GM12864 (cell line): ENCODE measurements around the gene ACAA2.

Source experiments
- DNase-seq: peaks from one replicate; pipeline ENCODE4 v3.0.0-alpha.2; 2011; ENCODE audit warnings: low read depth
- H3K4me3 ChIP-seq: 2 replicates; pipeline ENCODE4 v1.5.1; 2011; ENCODE audit warnings: mild to moderate bottlenecking, low read depth, low read length, control low read depth
- TF ChIP-seq, protein P1 (sequence below): IDR thresholded peaks from 2 replicates; pipeline ENCODE4 v1.5.1; 2011; ENCODE audit warnings: low read depth, mild to moderate bottlenecking, moderate library complexity, low read length, control low read depth, inconsistent platforms; ENCODE audit errors: missing control alignments

The ACAA2 gene

GRCh38 chr18:49766646-49767045 lies 46.7 kb downstream of the ACAA2 start:
- TF ChIP-seq, protein P1, sequence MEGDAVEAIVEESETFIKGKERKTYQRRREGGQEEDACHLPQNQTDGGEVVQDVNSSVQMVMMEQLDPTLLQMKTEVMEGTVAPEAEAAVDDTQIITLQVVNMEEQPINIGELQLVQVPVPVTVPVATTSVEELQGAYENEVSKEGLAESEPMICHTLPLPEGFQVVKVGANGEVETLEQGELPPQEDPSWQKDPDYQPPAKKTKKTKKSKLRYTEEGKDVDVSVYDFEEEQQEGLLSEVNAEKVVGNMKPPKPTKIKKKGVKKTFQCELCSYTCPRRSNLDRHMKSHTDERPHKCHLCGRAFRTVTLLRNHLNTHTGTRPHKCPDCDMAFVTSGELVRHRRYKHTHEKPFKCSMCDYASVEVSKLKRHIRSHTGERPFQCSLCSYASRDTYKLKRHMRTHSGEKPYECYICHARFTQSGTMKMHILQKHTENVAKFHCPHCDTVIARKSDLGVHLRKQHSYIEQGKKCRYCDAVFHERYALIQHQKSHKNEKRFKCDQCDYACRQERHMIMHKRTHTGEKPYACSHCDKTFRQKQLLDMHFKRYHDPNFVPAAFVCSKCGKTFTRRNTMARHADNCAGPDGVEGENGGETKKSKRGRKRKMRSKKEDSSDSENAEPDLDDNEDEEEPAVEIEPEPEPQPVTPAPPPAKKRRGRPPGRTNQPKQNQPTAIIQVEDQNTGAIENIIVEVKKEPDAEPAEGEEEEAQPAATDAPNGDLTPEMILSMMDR: no peak
- no peak overlapping the region for H3K4me3 ChIP-seq
- no peak for DNase-seq

DNA sequence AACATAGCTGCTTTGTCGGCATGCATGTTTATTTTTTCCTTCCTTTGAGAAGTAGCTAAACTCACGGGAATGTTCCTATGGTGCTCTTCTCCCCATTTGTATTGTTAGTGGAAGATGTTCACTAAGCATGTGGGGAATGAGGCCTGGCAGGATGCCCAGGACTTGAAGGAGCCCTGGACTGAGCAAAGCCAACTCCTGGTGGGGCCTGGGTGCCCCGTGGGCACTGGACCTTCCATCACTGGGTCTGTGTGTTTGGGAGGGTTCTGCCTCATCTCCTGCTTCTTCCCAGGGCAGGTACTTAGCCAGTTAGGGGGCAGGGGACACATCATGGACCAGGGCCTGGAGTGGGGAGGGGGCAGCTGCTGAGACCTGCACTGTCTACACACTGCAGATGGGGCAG lies 49.3 kb downstream of the ACAA2 start:
- DNase-seq: no peak

GRCh38 chr18:49763590-49763989 lies 49.7 kb downstream of the ACAA2 start:
- DNase-seq: no peak
- TF ChIP-seq, protein P1: no peak
- no peak overlapping the region for H3K4me3 ChIP-seq

More for the DNA sequence above, 49.3 kb downstream of the ACAA2 start:
- H3K4me3 ChIP-seq: no peak overlapping the region
- TF ChIP-seq, protein P1: no peak

DNA sequence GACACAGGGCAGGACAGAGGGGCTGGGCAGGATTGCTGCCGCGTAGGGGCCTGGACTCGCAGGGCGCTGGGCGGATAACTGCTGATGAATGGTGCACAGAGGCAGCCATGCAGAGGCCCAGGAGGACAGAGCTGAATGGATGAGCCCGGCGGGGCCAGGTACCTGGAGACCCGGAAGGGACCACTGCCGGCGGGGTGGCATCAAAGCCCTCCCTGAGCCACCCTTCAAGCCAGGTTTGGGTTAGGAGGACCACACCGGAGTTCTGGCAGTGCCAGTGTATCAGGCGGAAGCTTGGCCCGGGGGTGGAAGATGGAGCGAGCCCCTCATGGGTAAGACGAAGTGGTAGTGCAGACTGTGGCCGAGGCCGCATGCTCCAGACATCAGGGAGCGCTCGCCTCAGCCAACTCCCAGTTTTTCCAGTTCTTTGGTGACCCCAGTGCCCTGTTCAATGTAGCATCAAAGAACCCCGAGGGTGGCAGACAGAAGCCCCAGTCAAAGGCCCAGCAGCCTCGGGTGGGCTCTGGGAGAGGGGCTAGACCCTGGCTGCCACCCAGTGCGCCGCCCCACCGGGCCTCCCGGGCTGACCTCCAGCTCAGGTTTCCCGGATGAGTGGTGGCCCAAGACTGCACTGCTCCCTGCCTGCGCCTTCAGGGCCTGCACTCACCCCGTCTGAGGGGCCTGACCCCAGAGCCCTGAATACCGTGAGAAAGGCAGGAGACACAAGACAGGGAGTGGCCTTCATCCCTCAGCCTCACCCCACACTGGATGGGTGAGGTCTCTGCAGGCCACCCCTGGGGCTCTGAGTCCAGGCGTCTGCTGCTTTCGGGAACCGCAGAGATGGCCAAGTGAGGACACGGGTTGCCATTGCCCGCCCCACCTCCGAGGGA lies 50.9 kb downstream of the ACAA2 start:
- TF ChIP-seq, protein P1: no peak
- DNase-seq: no peak

GRCh38 chr18:49761771-49762170 lies 51.6 kb downstream of the ACAA2 start:
- TF ChIP-seq, protein P1: no peak
- H3K4me3 ChIP-seq: no peak overlapping the region
- DNase-seq: no peak

More for the DNA sequence above, 50.9 kb downstream of the ACAA2 start:
- H3K4me3 ChIP-seq: no peak overlapping the region

- DNase-seq: no peak
- TF ChIP-seq, protein P1: no peak
- H3K4me3 ChIP-seq: no peak overlapping the region
These were observed 55.1 kb downstream of the ACAA2 start for GRCh38 chr18:49758263-49758610.
